Cardiac fibroblast (primary cell): ENCODE results near the gene ASCL5.

Experiments used
- DNase-seq, 2 donors: peaks; one replicate each; pipeline versions ENCODE4 v3.0.0 to v3.0.0-alpha.2; 2010; ENCODE audit warnings: low read depth in 2 of 2
- H3K4me3 ChIP-seq, 2 donors: replicated peaks in 1 of 2; 1 replicate in 1 of 2; 2 replicates in 1 of 2; pipeline ENCODE4 v1.5.1; 2011; ENCODE audit warnings: low read depth in 2 of 2, low read length in 2 of 2, mild to moderate bottlenecking in 2 of 2, moderate library complexity in 1 of 2
- CTCF ChIP-seq: IDR thresholded peaks from one replicate; pipeline ENCODE4 v1.5.1; 2011; ENCODE audit warnings: low read depth, mild to moderate bottlenecking, low read length, inconsistent platforms

The ASCL5 gene

GRCh38 chr1:201100169-201100930 lies 26.6 kb downstream of the ASCL5 start:
- no peak for TF ChIP-seq CTCF
- H3K4me3 ChIP-seq = no peak overlapping the region
- no peak for DNase-seq

- DNase-seq = no peak
- no peak overlapping the region for H3K4me3 ChIP-seq
- TF ChIP-seq CTCF = no peak
These were observed 27.8 kb downstream of the ASCL5 start for GRCh38 chr1:201098992-201099677.

GRCh38 chr1:201096977-201097856 lies 29.8 kb downstream of the ASCL5 start:
- TF ChIP-seq CTCF = no peak
- DNase-seq = no peak
- H3K4me3 ChIP-seq = no peak overlapping the region

- no peak for DNase-seq
- TF ChIP-seq CTCF = no peak
- H3K4me3 ChIP-seq = no peak overlapping the region
These were observed 30.9 kb downstream of the ASCL5 start for GRCh38 chr1:201096041-201096461.

- TF ChIP-seq CTCF = no peak
- H3K4me3 ChIP-seq = no peak overlapping the region
- no peak for DNase-seq
These were observed 31.4 kb downstream of the ASCL5 start for GRCh38 chr1:201095581-201095980.

GRCh38 chr1:201094832-201095231 lies 32.2 kb downstream of the ASCL5 start:
- H3K4me3 ChIP-seq = no peak overlapping the region
- no peak for TF ChIP-seq CTCF
- DNase-seq = no peak
